ENCODE results near the gene PLEKHG5. TPM values are rescaled to one million over a fixed set of nuclear protein-coding genes. Genes with fewer than 3 reads are reported as not detected.

Gene PLEKHG5
- total and polyA plus RNA-seq, 10 of the 15 experiments (the other 5 are each of a cell fraction or from before 2014, with no cell fraction given) = 0.04 to 1.1 (median 0.18) TPM; not detected in 1

- H3K4me1 ChIP-seq (ENCODE audit: control insufficient read depth, insufficient read depth, low read length) = no peaks in the 10 kb centered on the region; the same call in 1 of the 2 replicates
- intact Hi-C loops (cut with micrococcal nuclease; ENCODE audit: unreplicated experiment) (no loop called here), in situ Hi-C loops (cut with MboI) (no loop called here)
- peaks cover 5 to 6% of the 10 kb centered on the region in 2 experiments; a peak in 3 of 4 replicates for H3K27me3 ChIP-seq (replicated peaks in 1 of 2; ENCODE audit: control insufficient read depth in 2 of 2, insufficient read depth in 2 of 2, low read length in 1 of 2)
- no peak for TF ChIP-seq NFYA (IDR thresholded peaks at IDR 0.05; ENCODE audit: borderline replicate concordance, low read depth, low read length)
- peak; percentile 12; the same call in 1 of the 2 replicates for TF ChIP-seq SMC3 (IDR thresholded peaks at IDR 0.05; ENCODE audit: borderline replicate concordance, low read length)
- TF ChIP-seq NR2F1 (conservative IDR thresholded peaks at IDR 0.05) = no peak
- TF ChIP-seq CTCF (IDR thresholded peaks at IDR 0.05 in 2 of 3, conservative IDR thresholded peaks at IDR 0.05 in 1 of 3; ENCODE audit: control insufficient read depth in 2 of 3, extremely low read depth in 1 of 3, insufficient read depth in 1 of 3, low read depth in 3 of 3, low read length in 3 of 3) = peak; percentile 41 to 72 (median 48)
- TF ChIP-seq, protein P1, sequence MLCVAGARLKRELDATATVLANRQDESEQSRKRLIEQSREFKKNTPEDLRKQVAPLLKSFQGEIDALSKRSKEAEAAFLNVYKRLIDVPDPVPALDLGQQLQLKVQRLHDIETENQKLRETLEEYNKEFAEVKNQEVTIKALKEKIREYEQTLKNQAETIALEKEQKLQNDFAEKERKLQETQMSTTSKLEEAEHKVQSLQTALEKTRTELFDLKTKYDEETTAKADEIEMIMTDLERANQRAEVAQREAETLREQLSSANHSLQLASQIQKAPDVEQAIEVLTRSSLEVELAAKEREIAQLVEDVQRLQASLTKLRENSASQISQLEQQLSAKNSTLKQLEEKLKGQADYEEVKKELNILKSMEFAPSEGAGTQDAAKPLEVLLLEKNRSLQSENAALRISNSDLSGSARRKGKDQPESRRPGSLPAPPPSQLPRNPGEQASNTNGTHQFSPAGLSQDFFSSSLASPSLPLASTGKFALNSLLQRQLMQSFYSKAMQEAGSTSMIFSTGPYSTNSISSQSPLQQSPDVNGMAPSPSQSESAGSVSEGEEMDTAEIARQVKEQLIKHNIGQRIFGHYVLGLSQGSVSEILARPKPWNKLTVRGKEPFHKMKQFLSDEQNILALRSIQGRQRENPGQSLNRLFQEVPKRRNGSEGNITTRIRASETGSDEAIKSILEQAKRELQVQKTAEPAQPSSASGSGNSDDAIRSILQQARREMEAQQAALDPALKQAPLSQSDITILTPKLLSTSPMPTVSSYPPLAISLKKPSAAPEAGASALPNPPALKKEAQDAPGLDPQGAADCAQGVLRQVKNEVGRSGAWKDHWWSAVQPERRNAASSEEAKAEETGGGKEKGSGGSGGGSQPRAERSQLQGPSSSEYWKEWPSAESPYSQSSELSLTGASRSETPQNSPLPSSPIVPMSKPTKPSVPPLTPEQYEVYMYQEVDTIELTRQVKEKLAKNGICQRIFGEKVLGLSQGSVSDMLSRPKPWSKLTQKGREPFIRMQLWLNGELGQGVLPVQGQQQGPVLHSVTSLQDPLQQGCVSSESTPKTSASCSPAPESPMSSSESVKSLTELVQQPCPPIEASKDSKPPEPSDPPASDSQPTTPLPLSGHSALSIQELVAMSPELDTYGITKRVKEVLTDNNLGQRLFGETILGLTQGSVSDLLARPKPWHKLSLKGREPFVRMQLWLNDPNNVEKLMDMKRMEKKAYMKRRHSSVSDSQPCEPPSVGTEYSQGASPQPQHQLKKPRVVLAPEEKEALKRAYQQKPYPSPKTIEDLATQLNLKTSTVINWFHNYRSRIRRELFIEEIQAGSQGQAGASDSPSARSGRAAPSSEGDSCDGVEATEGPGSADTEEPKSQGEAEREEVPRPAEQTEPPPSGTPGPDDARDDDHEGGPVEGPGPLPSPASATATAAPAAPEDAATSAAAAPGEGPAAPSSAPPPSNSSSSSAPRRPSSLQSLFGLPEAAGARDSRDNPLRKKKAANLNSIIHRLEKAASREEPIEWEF (IDR thresholded peaks at IDR 0.05; ENCODE audit: insufficient replicate concordance, low read depth, low read length) = no peak
- TF ChIP-seq E2F4 (IDR thresholded peaks at IDR 0.05; ENCODE audit: low read depth, low read length) = no peak
- TF ChIP-seq ZNF207 (IDR thresholded peaks at IDR 0.05; ENCODE audit: borderline replicate concordance) = no peak
- no peak for TF ChIP-seq PAX8 (IDR thresholded peaks at IDR 0.05)
- 0 out of 2 replicates have a peak, but pooled peaks have one; percentile 20 for TF ChIP-seq RAD21 (IDR thresholded peaks at IDR 0.05; ENCODE audit: insufficient read depth, low read depth, low read length)
- no peak for TF ChIP-seq PML (IDR thresholded peaks at IDR 0.05; ENCODE audit: low read length)
- TF ChIP-seq, protein P2, sequence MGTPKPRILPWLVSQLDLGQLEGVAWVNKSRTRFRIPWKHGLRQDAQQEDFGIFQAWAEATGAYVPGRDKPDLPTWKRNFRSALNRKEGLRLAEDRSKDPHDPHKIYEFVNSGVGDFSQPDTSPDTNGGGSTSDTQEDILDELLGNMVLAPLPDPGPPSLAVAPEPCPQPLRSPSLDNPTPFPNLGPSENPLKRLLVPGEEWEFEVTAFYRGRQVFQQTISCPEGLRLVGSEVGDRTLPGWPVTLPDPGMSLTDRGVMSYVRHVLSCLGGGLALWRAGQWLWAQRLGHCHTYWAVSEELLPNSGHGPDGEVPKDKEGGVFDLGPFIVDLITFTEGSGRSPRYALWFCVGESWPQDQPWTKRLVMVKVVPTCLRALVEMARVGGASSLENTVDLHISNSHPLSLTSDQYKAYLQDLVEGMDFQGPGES (IDR thresholded peaks at IDR 0.05) = no peak
- H2AFZ ChIP-seq (ENCODE audit: control insufficient read depth, low read depth, low read length) = no peak overlapping the region
- no peak overlapping the region for H3K9ac ChIP-seq (ENCODE audit: control insufficient read depth, insufficient read depth, low read length)
- H3K4me3 ChIP-seq = no peak overlapping the region
- no peak for DNase-seq (ENCODE audit: low read depth, low spot score)
- peak; percentile 79 for ATAC-seq
- peak; percentile 81 for FAIRE-seq
- H3K27ac ChIP-seq (ENCODE audit: control insufficient read depth, insufficient read depth) = no peak overlapping the region
- H3K36me3 ChIP-seq (ENCODE audit: control insufficient read depth in 2 of 2, insufficient read depth in 2 of 2, low read length in 1 of 2) = no peaks in the 10 kb centered on the region
- H3K9me3 ChIP-seq (replicated peaks; ENCODE audit: control insufficient read depth, insufficient read depth, low read length) = no peaks in the 10 kb centered on the region
- RAD21 ChIA-PET (ENCODE audit: unreplicated experiment) = no interaction called here
- CTCF ChIA-PET = interaction anchor here (1.1 kb wide), 1 partner anchor 22 kb away, joined by 3 read pairs; no protein-coding TSS in a partner anchor
- H4K20me1 ChIP-seq (ENCODE audit: control insufficient read depth, insufficient read depth) = no peaks in the 10 kb centered on the region
- 29% methylated on average over 19 of the region's 19 CpGs for WGBS (ENCODE audit: insufficient coverage, insufficient replicate concordance, low lambda C conversion rate, missing lambda C conversion rate)
- SMC1A ChIA-PET (ENCODE audit: uncharacterized antibody, unreplicated experiment) = interaction anchor here (1.6 kb wide), 1 partner anchor 21 kb away, joined by 3 read pairs; the partner anchor contains the start of gene TNFRSF25
- no TSS peak for BruUV-seq (replicated peaks)
- H3K79me2 ChIP-seq (ENCODE audit: control insufficient read depth, insufficient read depth, low read length) = no peaks in the 10 kb centered on the region
- no peak overlapping the region for H3K4me2 ChIP-seq (ENCODE audit: control insufficient read depth, insufficient read depth)
- POLR2A ChIA-PET = no interaction called here
These were observed 46.3 kb downstream of the PLEKHG5 start for GRCh38 chr1:6445062-6445763.

Measured in GM12878 (cell line).